ENCODE measurements around the gene CHP2.
"Not testable (repeated sequence)": the region's sequence is repeated elsewhere in the genome, so short reads cannot be mapped to it uniquely, and the experiment has no call there.

CHP2 gene

DNA sequence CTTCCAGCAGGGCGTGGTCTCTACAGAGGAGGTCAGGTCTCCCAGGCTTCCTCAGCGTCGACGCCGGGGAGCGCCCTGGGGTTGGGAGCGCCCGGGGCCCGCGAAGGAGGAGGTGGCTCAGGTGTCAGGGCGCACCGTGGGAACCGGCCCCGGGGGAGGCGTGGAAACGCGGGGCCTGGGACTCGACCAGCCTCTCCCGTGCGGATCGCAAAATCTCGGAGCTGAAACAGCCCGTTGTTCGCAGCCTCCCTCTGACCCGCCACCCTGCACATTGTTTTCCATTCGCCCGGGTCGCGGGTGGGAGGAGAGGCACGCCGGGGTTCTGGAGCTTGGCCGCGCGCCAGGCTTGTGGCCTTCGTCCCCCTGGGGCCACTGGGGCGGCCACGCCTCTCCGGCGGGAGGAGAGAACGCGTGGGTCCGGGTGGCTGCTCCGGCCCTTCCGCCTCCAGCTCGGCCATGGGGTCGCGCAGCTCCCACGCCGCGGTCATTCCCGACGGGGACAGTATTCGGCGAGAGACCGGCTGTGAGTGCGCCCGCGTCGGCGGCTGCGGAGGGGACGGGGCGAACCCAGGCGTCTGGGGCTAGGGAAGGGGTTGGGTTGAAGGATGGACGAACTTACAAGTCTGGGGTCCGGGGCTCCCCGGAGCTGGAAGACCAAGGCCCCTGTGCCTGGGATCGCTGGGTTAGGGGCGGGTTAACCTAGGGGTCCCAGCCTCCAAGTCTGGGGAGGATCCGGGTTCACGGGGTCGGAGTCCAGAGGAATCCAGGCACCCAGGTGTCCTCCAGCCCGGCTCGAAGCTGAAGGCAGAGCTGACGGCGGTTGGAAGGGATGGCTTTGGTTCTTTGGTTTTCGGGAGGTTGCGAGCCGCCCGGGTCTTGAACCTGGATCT is at the start of gene CHP2:
Gene CHP2 (plus strand): TSS at position 433 of the 890 bp plus-strand sequence. CDS start 24 bp downstream, at position 457.
- no peak for DNase-seq

GRCh38 chr16:23705517-23705902 is 49.3 kb upstream of the CHP2 start:
- no peak for DNase-seq

DNA sequence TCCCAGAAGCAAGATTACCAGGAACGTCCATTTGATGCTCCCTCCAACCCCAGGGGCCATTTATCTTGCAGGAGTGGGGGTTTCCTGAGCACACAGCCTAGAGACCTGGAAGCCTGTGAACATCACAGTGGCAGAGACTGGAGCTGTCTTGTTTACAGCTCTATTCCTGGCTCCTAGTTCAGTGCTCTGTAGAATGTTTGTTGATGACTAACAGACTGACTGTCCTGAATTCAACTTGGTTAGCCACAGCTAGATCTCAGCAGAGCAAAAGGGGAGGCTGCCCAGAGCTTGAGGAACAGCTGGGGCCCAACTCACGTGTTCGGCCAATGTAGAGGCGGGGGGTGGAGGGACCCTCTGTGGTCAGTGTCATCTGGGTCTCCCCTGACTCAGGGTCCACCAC is 48.4 kb upstream of the CHP2 start:
- no peak for DNase-seq

GRCh38 chr16:23709536-23709935 is 45.3 kb upstream of the CHP2 start:
- DNase-seq, result no peak

DNA sequence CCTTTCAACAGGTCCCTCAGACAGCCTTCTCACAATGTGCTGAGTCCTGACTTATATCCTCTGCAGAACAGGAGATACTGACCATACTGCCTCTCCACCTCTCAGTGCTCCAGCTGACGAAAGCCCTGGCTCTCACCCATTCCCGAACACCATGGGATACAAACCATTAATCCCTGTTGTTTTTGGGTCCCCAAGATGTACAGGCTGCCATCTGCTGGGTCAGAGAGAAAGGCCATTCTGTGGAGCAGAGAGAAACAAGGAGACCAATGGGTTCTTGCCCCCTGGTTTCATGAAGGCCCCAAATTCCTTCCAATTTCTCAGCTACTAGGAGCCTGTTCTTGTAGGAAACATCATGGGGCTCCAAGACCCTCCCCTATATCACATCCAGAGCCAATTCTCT is 44.8 kb upstream of the CHP2 start:
- DNase-seq, result no peak

DNA sequence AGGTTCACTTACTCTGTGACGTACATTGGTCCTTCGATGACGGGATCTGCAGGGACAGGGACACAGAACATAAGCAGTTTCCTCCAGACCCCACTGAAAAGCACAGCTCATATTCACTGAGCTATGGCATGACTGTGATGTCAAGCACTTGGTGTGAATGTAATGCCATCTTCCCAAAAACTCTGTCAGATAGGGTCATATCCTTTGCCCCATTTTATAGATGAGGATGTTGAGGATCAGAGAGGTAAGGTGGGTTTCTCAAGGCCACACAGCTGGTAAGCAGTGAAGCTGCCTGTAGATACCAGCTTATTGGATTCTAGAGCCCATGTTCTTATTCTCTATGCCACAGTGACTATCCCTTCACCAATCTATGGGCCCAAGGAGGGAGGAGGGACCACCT is 44.3 kb upstream of the CHP2 start:
- DNase-seq, result no peak

DNA sequence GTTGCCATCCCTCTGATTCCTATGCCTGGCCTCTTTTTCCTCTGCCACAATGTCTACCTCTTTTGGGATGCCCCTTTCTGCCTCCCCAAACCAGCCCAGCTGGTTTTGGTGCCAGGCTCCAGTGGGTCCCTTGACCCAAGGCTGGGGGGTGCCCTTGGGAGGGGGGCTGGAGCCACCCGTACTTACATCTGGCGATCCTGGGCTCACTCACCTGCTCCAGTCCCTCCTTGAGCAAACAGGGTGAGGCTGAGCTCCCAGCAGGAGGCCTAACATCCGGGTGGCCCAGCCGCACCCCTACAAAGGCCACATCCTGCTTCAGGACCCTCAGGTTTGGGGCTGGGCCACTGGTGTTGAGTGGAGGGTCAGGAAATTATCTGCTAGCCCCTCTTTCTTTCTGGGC is 43.0 kb upstream of the CHP2 start:
- DNase-seq, result no peak

- DNase-seq, result no peak
Observed at GRCh38 chr16:23712976-23713375, 41.9 kb upstream of the CHP2 start, which contains the start of gene ERN2. ERN2 (minus strand) TSS chr16:23713222; CDS start chr16:23713187, 35 bp downstream.

GRCh38 chr16:23716484-23716883 is 38.3 kb upstream of the CHP2 start:
- no peak for DNase-seq

DNA sequence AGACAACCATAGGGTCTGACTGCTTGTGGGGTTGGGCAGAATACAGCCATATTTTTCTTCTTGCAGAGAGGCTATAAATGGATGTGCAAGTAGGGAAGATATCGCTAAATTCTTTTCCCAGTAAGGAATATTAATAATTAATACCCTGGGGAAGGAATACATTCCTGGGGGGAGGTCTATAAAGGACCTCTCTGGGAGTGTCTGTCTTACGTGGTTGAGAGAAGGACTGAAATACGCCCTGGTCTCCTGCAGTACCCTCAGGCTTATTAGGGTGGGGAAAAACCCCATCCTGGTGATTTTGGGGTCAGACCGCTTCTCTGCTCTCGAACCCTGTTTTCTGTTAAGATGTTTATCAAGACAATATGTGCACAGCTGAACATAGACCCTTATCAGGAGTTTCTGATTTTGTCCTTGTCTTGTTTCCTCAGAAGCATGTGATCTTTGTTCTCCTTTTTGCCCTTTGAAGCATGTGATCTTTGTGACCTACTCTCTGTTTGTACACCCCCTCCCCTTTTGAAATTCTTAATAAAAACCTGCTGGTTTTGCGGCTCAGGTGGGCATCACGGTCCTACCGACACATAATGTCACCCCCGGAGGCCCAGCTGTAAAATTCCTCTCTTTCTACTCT is 32.1 kb upstream of the CHP2 start:
- not testable (repeated sequence) for DNase-seq

DNA sequence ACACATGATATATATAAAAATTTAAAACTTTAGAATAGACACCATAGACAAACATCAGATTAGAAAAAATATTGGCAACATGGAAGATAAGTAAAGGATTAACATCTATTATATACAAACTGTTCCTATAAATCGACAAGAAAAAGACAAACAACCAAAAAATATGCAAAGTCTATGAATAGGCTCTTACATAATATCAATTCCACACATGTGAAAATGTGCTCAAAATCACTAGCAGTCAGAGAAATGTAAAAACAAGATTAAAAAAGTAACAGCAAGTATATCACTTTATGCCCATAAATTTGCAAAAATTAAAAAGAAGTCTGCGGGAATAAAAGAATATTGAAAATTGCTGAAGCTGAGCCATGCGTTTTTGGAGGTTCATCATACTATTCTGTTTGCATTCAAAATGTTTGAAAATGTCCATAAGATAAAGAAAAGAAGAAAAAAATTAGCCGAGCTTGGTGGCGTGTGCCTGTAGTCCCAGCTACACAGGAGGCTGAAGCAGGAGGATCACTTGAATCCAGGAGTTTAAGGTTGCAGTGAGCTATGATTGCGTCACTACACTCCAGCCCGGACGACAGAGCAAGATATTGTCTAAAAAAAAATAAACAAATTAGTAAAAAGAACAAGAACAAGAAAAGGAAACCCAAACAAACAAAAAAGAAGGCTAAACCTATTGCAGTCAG is 30.6 kb upstream of the CHP2 start:
- no peak for DNase-seq

- DNase-seq, result no peak
Observed at GRCh38 chr16:23724785-23725131, 30.1 kb upstream of the CHP2 start.

- DNase-seq, result no peak
Observed at GRCh38 chr16:23726710-23727109, 28.1 kb upstream of the CHP2 start.

GRCh38 chr16:23728112-23728477 is 26.7 kb upstream of the CHP2 start:
- DNase-seq, result no peak

- DNase-seq, result peak; percentile 19
Observed at GRCh38 chr16:23729503-23730424, 25.1 kb upstream of the CHP2 start.

DNA sequence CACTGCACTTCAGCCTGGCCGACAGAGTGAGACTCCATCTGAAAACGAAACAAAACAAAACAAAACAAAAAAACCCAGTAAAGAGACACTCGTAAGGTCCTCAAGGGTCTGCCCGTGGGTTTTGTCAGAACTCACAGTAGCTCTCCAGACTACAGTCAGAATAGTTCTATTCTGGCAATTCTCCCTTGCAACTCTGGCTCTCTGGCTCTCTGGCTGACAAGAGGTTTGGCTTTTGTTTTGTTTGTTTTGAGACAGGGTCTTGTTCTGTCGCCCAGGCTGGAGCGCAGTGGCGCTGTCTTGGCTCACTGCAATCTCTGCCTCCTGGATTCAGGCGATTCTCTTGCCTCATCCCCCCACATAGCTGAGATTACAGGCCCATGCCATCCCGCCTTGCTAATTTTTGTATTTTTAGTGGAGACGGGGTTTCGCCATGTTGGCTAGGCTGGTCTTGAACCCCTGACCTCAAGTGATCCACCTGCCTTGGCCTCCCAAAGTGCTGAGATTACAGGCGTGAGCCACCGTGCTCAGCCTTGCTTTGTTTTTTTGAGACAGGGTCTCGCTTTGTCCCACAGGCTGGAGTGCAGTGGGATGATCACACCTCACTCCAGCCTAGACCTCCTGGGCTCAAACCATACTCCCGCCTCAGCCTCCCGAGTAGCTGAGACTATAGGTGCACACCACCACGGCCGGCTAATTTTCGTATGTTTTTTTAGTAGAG is 20.5 kb upstream of the CHP2 start:
- DNase-seq, result no peak

DNA sequence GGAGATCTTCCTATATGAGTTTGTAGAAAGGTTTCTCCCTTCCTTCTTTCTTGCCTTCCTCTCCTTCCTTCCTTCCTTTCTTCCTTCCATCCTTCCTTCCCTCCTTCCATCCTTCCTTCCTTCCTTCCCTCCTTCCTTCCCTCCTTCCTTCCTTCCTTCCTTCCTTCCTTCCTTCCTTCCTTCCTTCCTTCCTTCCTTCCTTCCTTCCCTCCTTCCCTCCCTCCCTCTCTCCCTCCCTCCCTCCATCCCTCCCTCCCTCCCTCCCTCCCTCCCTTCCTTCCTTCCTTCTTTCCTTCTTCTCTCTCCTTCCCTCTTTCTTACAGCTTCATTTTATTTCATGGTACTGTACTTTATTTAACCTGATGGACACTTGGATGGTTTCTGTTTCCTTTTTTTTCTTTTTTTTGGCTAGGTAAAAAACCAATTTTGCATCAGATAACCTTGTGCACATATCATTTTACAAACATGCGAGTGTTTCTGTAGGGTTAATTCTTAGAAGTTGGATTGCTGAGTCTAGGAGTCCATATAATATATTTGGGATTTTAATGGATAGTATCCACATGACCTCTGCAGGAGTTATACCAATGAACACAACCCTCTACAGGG is 17.3 kb upstream of the CHP2 start:
- DNase-seq, result not testable (repeated sequence)

DNA sequence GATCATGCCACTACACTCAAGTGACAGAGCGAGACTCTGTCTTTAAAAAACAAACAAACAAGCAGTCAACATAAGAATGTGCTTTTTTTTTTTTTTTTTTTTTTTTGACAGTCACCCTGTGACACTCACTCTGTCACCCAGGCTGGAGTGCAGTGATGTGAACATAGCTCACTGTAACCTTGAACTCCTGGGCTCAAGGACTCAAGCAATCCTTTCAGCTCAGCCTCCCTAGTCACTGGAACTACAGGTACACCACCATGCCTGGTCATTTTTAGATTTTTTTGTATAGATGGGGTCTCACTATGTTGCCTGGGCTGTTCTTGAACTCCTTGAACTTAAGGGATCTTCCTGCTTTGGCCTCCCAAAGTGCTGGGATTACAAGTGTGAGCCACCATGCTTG is 15.3 kb upstream of the CHP2 start:
- no peak for DNase-seq

- DNase-seq, result no peak
Observed at GRCh38 chr16:23741675-23742303, 13.0 kb upstream of the CHP2 start.

DNA sequence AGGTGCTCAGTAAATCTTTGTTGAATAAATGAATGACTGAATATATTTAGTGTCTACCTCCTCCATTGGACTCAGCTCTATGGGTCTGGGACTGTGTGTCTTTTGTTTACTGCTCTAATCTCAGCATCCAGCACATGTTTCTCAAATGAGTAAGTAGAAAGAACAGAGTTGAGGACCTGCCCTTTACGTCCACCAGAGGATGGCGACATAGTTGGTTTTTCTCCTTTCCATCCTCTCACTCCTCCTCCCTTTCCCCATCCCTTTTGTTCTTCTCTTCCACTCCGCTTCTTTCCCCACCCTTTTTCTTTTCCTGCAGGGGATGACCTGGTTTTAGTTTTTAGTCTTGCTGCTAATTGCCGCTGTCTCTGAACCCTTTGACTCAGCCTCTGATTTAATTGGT is 12.1 kb upstream of the CHP2 start:
- DNase-seq, result no peak

DNA sequence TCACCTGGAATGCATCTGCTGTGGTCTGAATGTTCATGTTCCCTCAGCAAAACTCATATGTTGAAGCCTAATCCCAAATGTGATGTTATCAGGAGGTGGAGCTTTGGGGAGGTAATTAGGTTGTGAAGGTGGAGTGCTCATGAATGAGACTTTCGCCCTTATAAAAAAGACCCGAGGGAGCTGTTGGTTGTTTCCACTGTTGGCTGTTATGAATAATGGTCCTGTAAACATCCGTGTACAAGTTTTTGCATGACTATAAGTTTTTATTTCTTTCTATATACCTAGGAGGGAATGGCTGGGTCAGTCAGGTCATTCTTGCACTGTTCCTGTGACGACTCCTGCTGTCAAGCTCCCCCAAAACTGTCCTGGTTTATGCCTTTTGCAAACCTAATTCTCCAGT is 9.6 kb upstream of the CHP2 start:
- no peak for DNase-seq

Measured in inflammatory macrophage treated with lipopolysaccharide for 4 hours (primary cell).